GM11168 (cell line): ENCODE measurements around the gene ST3GAL3.

Experiments
- in situ Hi-C: fragments of 300-500 bp; cut with MboI; formaldehyde crosslinking; loops from one replicate; pipeline ENCODE4 v1.12.0; 2022; ENCODE audit warnings: low sequenced_read_pairs; ENCODE audit not compliant: unreplicated experiment

The ST3GAL3 gene

GRCh38 chr1:43947061-43947873 is 239.9 kb downstream of the ST3GAL3 start:
- in situ Hi-C loops = no loop called here

DNA sequence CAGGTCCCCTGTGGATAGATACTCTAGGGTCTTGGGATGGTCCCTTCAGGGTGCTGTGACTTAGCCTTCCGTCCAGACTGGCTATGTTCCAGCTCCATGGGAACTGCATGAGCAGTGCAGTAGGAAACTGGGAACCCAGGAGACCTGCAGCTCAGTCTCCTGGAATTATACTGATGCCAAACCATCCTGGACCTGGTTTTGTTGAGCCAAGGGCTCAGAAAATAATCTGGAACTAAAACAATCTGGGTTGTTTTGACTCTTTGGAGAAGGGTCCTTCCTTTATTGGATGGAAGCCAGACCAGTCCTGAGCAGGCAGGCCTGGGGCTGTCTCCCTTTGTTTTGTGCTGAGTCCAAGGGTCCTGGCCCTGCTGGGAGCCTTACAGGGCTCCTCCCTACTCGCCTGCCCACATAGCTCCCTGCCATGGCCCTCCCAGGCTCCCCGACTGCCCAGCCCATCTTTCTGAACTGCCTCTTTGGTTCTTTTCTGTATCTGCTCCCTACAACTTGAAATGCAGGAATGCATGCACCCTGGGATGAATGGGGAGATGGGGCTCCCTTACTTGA is 240.6 kb downstream of the ST3GAL3 start:
- in situ Hi-C loops = no loop called here

- in situ Hi-C loops = no loop called here
Measured at GRCh38 chr1:43949678-43950077, 242.3 kb downstream of the ST3GAL3 start.

- in situ Hi-C loops = no loop called here
Measured at GRCh38 chr1:43951021-43951985, 244.0 kb downstream of the ST3GAL3 start.

DNA sequence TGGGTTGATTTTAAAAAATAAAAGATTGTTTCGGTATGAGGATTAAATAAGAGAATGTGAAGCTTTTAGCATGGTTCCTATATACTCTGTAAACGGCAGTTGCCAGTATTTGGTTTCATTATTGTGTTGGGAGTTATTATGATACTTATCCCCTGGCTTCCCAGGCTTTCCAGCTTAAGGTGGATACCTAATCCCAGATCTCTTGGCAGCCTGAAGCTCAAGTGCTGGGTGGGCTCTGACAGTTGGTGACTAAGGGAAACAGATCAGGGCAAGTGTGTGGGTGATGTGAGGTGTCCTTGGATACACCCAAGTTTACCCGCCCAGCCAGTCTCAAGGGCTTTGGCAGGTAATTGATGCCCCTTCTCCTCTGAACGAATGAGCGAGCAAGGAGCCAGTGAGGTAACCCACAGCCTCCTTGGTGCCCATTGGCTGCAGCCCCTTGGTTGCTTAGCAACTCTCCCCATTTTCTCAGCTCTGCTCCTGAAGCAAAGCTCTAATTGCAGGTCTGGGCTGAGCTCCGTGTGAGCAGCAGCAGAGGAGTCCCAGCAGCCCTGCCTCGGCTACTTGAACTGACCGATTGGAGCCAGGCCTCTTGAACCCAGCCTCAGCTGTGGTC is 245.5 kb downstream of the ST3GAL3 start:
- in situ Hi-C loops = no loop called here

DNA sequence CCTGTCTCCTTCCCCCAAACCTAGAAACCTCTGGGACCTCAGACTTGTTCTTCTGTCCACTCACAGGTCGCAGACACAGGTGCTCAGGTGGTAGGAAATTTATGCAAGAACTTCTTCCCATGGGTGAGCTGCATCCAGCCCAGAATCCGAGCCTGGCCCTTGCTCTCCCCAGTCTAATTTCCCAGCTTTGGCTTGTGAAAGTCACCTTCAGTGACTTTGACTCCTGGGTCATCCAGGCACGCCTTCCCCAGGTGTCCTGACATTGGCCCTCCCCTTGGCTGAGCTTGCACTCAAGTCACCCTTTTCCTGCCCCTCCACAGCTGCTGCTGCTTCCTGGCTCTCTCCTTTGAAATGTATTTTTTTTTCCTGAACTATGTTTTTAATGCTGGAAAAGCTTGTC is 246.0 kb downstream of the ST3GAL3 start:
- in situ Hi-C loops = no loop called here

GRCh38 chr1:43954036-43954435 is 246.7 kb downstream of the ST3GAL3 start:
- in situ Hi-C loops = no loop called here

- in situ Hi-C loops = no loop called here
Measured at GRCh38 chr1:43956234-43956633, 248.9 kb downstream of the ST3GAL3 start.

- in situ Hi-C loops = no loop called here
Measured at GRCh38 chr1:43957407-43958040, 250.2 kb downstream of the ST3GAL3 start.

DNA sequence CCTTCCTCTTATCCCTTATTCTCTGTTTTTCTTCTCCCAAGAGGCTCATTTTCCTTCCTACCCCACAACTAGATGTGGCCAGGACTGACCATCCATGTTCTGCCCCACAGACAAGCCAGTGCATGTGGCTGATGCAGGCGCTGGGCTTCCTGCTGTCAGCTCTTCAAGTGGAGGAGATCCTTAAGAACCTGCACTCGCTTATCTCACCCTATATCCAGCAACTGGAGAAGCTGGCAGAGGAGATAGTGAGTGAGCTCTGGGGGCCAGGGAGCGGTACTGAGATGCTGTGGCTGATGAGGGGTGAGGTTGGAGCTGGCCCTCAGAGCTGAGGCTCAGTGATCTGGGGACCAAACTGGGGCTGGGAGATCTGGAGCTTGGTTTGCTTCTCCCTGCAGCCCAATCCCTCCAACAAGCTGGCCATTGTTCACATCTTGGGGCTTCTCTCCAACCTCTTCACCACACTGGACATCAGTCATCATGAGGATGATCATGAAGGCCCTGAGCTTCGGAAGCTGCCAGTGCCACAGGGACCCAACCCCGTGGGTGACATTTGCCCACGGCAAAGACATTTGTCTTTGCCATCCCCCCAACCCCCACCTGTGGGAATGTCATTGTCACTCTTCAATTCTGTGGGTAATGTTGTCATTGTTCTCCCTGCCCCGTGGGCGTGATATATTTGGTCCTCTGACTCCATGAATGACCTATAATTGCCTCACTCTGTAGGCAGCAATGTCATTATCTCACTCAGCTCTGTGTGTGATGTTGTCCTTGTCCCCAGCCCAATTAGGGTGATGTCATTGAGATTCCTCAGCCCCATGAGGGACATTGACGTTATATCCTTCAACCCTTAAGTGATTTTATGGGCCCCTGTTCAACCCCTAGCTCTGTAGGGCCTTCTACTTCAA is 251.3 kb downstream of the ST3GAL3 start:
- in situ Hi-C loops = no loop called here

- in situ Hi-C loops = no loop called here
Measured at GRCh38 chr1:43960798-43961197, 253.5 kb downstream of the ST3GAL3 start.

GRCh38 chr1:43961692-43962091 is 254.4 kb downstream of the ST3GAL3 start:
- in situ Hi-C loops = no loop called here

- in situ Hi-C loops = no loop called here
Measured at GRCh38 chr1:43962324-43962723, 255.0 kb downstream of the ST3GAL3 start.

DNA sequence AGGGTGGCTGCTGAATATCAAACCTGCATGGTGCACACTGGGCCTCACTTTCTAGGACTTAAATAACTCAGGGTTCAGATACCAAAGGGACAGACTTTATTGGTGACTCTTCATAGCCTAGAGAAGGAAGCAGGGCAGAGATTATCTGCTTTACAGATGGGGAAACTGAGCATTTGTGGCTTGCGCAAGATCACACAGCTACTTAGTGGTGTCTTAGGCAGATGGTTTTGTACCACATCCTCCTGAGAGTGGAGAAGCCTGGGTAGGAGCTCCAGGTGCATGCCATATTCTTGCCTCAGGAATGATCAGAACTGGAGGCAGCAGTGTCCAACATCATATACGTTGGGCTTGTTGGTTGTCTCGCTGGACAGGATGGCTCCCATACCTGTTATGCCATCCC is 255.7 kb downstream of the ST3GAL3 start:
- in situ Hi-C loops = no loop called here

- in situ Hi-C loops = no loop called here
Measured at GRCh38 chr1:43963890-43964289, 256.6 kb downstream of the ST3GAL3 start.

DNA sequence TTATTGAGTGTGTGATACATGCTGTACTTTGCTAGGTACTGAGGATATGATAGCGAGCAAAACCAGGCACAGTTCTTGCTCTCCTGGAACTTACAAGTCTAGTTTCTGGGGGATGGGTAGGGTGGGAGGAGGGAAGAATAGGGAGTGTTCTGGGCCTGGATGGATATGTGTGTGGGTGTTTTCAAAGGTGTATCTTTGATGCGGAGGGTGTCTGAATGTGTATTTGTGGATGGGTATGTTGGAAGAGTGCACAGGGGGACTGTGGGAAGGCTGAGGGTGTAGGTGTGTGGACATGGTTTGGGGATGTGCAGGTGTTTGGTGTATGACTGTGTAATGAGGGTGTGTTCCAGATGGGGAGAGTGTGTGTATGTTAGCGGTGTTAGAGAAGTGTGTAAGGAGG is 258.0 kb downstream of the ST3GAL3 start:
- in situ Hi-C loops = no loop called here

- in situ Hi-C loops = no loop called here
Measured at GRCh38 chr1:43968348-43968948, 261.1 kb downstream of the ST3GAL3 start.

- in situ Hi-C loops = no loop called here
Measured at GRCh38 chr1:43969416-43969745, 262.0 kb downstream of the ST3GAL3 start.
